Frontal cortex (tissue), 4 donors: Measurements from ENCODE around the gene TAS2R9. TPM values are rescaled to one million over a fixed set of nuclear protein-coding genes. Genes with fewer than 3 reads are reported as not detected.
"Not testable (repeated sequence)": the region's sequence is repeated elsewhere in the genome, so short reads cannot be mapped to it uniquely, and the experiment has no call there.

ENCODE experiments used
- DNase-seq, 2 donors: peaks; one replicate each; pipeline ENCODE4 v3.0.0; 2012; ENCODE audit warnings: low spot score in 2 of 2
- FAIRE-seq: peaks from 2 replicates; lab custom pipeline; 2012; peaks lifted over from hg19 to GRCh38; lab: Jason Lieb, UNC
- total RNA-seq: library from RNA; depleted of rRNA; stranded (reverse); fragments of >200 nt; gene quantifications from one replicate; pipeline ENCODE4 v1.2.3, GENCODE V29; 2014
- donor health status: control.
- donor health status: control.
- donor health status: control.

The TAS2R9 gene, protein sequence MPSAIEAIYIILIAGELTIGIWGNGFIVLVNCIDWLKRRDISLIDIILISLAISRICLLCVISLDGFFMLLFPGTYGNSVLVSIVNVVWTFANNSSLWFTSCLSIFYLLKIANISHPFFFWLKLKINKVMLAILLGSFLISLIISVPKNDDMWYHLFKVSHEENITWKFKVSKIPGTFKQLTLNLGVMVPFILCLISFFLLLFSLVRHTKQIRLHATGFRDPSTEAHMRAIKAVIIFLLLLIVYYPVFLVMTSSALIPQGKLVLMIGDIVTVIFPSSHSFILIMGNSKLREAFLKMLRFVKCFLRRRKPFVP
- total RNA-seq, result 0.41 TPM

- DNase-seq (no peak), FAIRE-seq (no peak)
Observed at GRCh38 chr12:10810068-10810467, at the start of gene TAS2R9. Gene TAS2R9 (minus strand): TSS chr12:10810168. CDS start chr12:10810075, 93 bp downstream.

GRCh38 chr12:10855807-10856206, 45.8 kb upstream of the TAS2R9 start:
- FAIRE-seq (no peak), DNase-seq (no peak)

DNA sequence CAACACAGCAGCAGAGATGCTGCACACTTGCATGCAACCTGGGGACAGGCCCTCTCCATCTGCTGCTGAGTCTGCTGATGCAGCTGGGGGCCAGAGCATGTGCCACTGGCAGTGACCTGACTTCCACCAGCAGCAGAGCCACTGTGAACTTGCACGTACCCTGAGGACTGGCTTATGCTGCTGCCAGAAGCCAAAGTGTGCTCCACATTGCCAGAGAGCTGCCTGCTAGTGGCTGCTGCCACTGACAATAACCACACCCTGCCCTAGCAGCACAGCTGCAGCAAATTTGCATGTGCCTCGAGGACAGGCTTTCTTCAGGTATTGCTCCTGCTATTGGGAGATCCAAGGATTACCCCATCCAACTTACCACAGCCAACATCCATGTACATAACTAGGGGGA, 43.8 kb upstream of the TAS2R9 start:
- FAIRE-seq (no peak), DNase-seq (no peak)

DNA sequence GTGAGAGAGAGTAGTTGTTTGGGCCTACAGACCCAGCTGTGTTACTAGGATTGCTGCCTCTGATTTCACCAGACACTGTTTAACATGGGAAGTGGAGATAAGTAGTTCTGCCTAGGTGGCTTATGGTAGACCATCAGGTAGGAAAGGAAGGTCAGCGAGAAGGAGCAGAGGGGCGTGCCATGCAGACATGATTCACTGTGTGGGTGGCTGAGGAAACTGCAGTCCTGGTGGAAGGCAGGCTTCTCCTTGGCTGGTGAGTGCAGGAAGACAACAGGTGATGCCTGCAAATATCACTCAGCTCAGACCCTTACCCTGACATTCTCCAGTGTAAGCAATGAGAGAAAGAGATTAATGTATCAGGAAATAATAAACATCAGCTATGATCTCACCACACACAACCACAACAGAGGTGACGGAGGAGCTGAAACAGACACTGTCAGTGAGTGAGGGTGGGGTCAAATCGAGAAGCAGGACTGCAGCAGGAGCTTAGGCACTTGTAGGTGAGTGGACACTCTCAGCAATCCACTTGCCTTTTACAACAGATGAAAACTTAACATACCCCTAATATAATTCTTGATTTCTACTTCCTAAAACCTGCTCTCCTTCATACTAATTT, 41.4 kb upstream of the TAS2R9 start:
- FAIRE-seq, result no peak
- no peak for DNase-seq

GRCh38 chr12:10849425-10849878, 39.5 kb upstream of the TAS2R9 start, which contains the start of gene PRR4:
Gene PRR4 (minus strand): TSS chr12:10849475. CDS start chr12:10849437, 38 bp downstream.
- FAIRE-seq (no peak), DNase-seq (no peak)

DNA sequence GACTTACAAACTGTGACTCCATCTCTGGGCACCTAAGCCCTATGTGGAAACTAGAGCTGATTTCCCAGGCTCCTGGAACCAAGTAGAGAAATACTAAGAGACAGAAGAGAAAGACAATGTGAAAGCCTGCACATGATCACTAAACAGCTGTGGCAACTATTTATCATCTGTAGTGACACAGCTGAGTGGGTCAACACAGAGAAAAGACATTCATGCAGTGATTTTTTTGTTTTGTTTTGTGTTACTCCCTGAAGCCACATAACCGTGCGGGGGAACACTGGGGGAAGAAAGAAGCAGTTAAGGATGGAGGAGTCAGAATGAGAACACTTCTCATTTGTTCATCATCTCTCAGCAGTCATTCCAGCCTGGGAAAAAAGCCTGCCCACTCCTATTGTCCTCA, 37.8 kb upstream of the TAS2R9 start:
- FAIRE-seq, result no peak
- DNase-seq, result no peak

DNA sequence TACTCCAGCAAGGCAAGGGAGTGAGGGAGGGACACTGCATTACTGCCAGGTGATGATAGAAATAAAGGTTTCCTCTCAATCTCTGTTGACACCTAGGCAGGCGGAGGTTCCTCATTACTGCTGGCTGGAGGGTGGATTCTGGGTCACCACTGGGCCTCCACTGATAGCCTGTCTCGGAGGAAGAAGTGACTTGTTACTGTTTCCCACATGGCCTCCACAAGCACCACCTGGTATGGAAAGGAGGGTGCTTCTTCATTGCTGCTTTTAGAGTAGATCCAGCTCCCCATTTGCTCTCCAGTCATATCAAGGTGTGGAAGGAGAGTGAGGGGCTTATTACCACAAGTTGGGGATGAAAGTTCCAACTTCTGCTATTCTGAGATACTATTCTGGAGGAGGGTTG, 32.9 kb upstream of the TAS2R9 start:
- no peak for DNase-seq
- FAIRE-seq, result no peak

DNA sequence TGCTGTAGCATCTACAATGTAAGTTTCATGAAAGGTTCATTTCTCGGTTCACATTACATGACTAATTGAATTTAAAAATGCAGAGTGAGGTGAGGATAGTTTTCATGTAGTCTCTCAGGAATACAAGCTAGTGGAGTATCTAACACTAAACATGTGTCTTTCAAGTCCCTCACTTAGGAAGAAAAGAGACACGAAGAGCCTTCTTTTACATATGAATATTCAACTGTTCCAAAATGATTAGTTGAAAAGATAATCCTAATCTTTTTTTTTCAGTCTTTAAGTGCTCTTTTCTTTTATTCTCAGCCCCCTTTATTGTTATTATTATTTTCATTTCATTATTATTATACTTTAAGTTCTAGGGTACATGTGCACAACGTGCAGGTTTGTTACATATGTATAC, 28.5 kb upstream of the TAS2R9 start:
- DNase-seq (no peak), FAIRE-seq (no peak)

DNA sequence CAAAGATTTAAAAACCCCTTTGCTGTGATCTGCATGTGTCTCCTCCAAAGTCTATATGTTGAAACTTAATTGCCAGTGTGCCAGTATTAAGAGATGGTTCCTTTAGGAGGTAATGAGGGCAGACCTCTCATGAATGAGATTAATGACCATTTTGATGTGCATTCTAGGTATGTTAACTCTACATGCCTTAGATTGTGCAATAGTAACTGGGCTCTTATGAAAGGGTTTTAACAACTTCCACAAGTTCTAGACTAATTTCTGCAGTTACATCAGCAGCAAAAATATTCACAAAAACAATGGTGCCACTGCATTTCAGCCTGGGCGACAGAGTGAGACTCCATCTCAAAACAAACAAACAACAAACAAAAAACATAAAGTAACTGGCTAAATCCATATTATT, 20.0 kb upstream of the TAS2R9 start:
- DNase-seq (no peak), FAIRE-seq (no peak)

GRCh38 chr12:10826258-10826657, 16.3 kb upstream of the TAS2R9 start, which contains the start of gene TAS2R10:
Gene TAS2R10 (minus strand): TSS chr12:10826358. CDS start chr12:10826269, 89 bp downstream.
- DNase-seq (no peak), FAIRE-seq (no peak)

GRCh38 chr12:10824957-10825356, 15.0 kb upstream of the TAS2R9 start:
- DNase-seq (no peak), FAIRE-seq (no peak)

GRCh38 chr12:10811883-10812536, 2.0 kb upstream of the TAS2R9 start:
- no peak for DNase-seq
- FAIRE-seq, result no peak

DNA sequence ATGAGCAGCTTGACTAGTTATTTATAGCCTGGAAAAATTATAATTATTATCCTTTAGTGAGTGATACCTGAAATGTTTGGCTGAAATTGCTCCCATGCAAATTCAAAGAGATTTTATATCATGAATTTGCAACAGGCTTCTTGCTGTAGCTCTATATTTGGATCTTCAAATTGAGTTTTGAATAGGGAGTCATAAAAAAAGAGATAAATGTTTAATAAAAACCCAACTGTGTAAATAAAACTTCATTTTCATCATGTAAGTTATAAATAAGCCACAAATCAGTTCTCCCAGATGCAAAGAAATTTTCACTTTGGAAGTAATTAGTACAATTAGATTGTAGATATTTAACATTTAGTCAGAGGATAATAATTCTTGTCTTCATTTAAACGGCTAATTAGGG, 2.8 kb downstream of the TAS2R9 start, which contains the start of gene TAS2R8:
TAS2R8 (minus strand) TSS at position 101 of the 400 bp plus-strand sequence. CDS start 306 bp downstream, outside the sequence.
- DNase-seq (no peak), FAIRE-seq (no peak)

- no peak for DNase-seq
- FAIRE-seq, result no peak
Observed at GRCh38 chr12:10802587-10802986, 7.4 kb downstream of the TAS2R9 start, which contains the start of gene TAS2R7. Gene TAS2R7 (minus strand): TSS chr12:10802627. CDS start chr12:10802570, 57 bp downstream.

DNA sequence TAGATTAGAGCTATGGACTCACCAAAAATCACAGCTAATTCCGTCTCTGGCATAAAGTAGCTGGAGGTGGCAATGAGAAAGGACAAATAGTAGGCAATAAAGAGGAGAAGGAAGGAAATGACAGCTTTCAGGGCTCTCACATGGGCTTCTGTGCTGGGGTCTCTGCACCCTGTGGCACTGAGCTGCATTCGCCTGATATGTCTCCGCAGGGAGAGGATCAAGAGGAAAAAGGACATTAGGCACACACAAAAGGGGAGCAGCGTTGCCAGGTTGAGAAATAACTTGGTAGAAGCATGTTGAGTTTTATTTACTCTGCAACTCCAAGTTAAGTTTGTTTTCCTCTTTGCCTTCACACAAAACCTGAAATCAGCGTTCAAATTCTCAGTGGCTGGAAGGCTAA, 8.2 kb downstream of the TAS2R9 start:
- FAIRE-seq, result no peak
- DNase-seq, result no peak

GRCh38 chr12:10794222-10794621, 15.7 kb downstream of the TAS2R9 start:
- DNase-seq (no peak), FAIRE-seq (no peak)

- FAIRE-seq, DNase-seq: not testable (repeated sequence)
Observed at GRCh38 chr12:10791769-10792168, 18.2 kb downstream of the TAS2R9 start.

GRCh38 chr12:10783252-10783651, 26.7 kb downstream of the TAS2R9 start:
- no peak for DNase-seq
- no peak for FAIRE-seq

DNA sequence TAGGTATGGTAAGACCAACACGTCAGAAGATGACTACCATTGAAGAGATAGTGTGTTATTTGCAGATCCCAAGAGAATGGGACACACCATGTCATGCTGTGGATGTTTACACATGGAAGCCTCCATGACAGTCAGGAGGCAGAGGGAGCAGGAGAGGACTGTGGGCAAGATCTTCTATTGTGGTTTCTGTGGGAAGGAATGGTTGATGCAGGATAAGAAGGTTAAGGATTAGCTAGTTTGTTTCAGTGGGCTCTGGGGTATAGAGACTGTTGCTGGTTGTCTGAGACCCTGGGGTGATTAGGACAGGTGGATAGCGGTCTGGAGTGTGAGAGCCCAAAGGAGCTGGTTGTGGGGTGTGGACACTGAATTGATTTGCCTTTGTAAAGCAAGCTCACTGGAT, 30.9 kb downstream of the TAS2R9 start:
- FAIRE-seq (no peak), DNase-seq (no peak)

GRCh38 chr12:10771132-10771733, 38.7 kb downstream of the TAS2R9 start:
- DNase-seq, result peak; percentile 7 to 8
- peak; percentile 97 for FAIRE-seq
